Choroid plexus epithelial cell (primary cell): ENCODE measurements around the gene MOB4.
"Not testable (repeated sequence)": the region's sequence is repeated elsewhere in the genome, so short reads cannot be mapped to it uniquely, and the experiment has no call there.

Source experiments
- DNase-seq: peaks from one replicate; pipeline ENCODE4 v3.0.0-alpha.2; 2010; ENCODE audit warnings: low read depth
- H3K4me3 ChIP-seq: 2 replicates; pipeline ENCODE4 v1.5.1; 2011; ENCODE audit warnings: low read depth, mild to moderate bottlenecking, control low read depth, low read length, moderate library complexity
- TF ChIP-seq, protein P1 (sequence below): conservative IDR thresholded peaks from 2 replicates; pipeline ENCODE4 v1.5.1; 2011; ENCODE audit warnings: low read depth, mild to moderate bottlenecking, control low read depth, inconsistent platforms, low read length, moderate library complexity

The MOB4 gene

GRCh38 chr2:197560146-197560665 lies 44.3 kb downstream of the MOB4 start:
- TF ChIP-seq, protein P1, sequence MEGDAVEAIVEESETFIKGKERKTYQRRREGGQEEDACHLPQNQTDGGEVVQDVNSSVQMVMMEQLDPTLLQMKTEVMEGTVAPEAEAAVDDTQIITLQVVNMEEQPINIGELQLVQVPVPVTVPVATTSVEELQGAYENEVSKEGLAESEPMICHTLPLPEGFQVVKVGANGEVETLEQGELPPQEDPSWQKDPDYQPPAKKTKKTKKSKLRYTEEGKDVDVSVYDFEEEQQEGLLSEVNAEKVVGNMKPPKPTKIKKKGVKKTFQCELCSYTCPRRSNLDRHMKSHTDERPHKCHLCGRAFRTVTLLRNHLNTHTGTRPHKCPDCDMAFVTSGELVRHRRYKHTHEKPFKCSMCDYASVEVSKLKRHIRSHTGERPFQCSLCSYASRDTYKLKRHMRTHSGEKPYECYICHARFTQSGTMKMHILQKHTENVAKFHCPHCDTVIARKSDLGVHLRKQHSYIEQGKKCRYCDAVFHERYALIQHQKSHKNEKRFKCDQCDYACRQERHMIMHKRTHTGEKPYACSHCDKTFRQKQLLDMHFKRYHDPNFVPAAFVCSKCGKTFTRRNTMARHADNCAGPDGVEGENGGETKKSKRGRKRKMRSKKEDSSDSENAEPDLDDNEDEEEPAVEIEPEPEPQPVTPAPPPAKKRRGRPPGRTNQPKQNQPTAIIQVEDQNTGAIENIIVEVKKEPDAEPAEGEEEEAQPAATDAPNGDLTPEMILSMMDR, result no peak
- DNase-seq, result no peak
- no peak overlapping the region for H3K4me3 ChIP-seq

DNA sequence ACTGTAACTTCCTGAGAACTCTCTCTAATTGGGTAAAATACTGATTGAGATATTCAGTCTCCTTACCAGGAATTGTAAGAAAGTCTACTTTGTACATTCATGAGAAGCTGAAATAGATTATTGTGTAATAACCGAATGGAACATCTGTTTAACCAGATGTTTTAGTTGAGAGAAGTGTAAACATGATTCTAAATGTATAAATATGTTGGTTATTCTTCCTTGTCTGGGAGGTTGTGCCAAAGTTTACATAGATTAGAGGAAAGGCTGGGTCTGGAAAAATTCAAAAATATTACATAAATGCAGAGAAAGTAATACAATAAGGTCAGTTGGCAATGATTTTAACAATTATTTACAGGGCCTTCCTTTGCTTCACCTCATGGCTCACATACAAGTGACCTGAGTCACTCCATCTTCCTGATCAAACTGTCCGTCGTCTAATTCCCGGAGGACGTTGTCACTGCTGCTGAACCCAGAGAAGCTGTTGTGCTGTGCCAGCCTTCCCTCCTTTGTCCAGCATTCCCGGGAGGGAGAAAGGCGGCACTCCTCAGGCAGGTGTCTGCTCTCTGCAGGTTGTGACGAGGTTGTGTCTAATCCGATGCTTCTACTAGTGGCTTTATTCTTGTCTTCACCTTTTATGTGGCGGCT lies 55.9 kb downstream of the MOB4 start:
- TF ChIP-seq, protein P1, result no peak
- no peak overlapping the region for H3K4me3 ChIP-seq

GRCh38 chr2:197573608-197574007 lies 57.7 kb downstream of the MOB4 start:
- TF ChIP-seq, protein P1, result no peak
- DNase-seq, result no peak
- H3K4me3 ChIP-seq, result no peak overlapping the region

More for the DNA sequence above, 55.9 kb downstream of the MOB4 start:
- DNase-seq, result peak; percentile 57

GRCh38 chr2:197575987-197576386 lies 60.1 kb downstream of the MOB4 start:
- H3K4me3 ChIP-seq, result no peak overlapping the region
- TF ChIP-seq, protein P1, result no peak
- peak; percentile 90 for DNase-seq

DNA sequence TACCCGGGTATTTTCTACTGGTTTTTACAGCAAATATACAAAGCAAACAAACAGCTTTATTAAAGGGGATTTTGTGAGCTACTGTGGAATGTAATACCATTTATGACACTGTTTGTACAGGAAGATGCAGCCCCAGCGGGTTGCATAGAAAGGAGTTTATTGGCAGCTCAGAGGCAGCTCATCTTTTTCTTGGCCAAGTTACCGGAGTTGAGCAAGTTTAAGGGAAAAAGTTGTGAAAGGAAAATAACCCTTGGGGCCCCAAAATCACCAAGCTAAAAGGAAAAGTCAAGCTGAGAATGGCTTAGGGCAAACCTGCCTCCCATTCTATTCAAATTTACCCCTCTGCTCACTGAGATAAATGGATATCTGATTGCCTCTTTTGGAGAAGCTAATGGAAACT lies 60.8 kb downstream of the MOB4 start:
- peak; percentile 96 for DNase-seq
- H3K4me3 ChIP-seq, result no peak overlapping the region
- TF ChIP-seq, protein P1, result no peak

DNA sequence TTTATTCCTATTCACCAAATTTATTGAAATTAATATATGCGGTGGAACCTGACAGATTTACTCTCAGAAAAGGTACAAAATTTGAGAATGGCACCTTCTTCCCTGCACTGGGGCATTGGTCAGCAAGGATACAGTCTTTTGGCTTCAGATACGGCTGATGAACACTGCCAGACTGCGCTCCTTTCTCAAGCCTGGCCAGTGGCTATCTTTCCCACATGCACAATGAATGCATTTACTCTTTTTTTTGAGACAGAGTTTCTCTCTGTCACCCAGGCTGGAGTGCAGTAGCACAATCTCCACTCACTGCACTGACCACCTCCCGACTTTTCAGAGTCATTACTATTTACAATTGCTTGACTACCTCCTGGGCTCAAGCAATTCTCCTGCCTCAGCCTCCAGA lies 61.6 kb downstream of the MOB4 start:
- TF ChIP-seq, protein P1, result no peak
- no peak overlapping the region for H3K4me3 ChIP-seq
- DNase-seq, result no peak

- H3K4me3 ChIP-seq, DNase-seq: not testable (repeated sequence)
Measured at GRCh38 chr2:197578294-197578693, 62.4 kb downstream of the MOB4 start.

- DNase-seq, H3K4me3 ChIP-seq: not testable (repeated sequence)
Measured at GRCh38 chr2:197580166-197580565, 64.3 kb downstream of the MOB4 start.

DNA sequence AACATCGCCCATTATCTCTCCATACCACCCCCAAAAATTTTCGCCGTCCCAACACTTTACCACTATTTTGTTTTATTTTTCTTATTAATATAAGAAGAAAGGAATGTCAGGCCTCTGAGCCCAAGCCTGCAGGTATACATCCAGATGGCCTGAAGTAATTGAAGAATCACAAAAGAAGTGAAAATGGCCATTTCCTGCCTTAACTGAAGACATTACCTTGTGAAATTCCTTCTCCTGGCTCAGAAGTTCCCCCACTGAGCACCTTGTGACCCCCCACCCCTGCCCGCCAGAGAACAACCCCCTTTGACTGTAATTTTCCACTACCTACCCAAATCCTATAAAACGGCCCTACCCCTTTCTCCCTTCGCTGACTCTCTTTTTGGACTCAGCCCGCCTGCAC lies 71.4 kb downstream of the MOB4 start:
- not testable (repeated sequence) for H3K4me3 ChIP-seq, DNase-seq
